ENCODE data around the gene NOS1. TPM values are rescaled to one million over a fixed set of nuclear protein-coding genes. Genes with fewer than 3 reads are reported as not detected.
"Not testable (repeated sequence)": the region's sequence is repeated elsewhere in the genome, so short reads cannot be mapped to it uniquely, and the experiment has no call there.

Gene NOS1
- total RNA-seq, 2 donors from 2014 or later, result 0.07 TPM; not detected in 1

DNA sequence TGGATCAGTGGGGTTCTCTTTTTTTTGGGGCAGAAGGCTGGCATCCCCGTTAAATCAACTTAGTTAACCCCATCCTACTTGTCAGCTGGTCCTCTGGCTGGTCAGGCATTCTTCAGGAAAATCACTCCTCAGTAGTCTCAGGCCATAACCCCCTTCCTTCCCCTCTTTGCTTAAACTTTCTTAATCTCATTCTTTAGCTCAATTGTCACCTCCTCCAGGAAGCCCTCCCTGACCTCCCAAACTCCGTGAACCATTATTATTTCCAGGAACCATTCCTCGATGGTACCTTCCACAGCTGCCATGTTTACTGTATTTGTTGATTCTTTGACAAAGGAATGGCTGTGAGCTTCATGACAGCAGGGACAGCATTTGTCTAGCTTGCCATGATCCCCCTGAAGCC is 98.7 kb downstream of the NOS1 start:
- no peak for ATAC-seq
- H3K9me3 Mint-ChIP-seq, result peaks cover 0 to 5% of the 10 kb centered on the region in 2 donors
- no peaks in the 10 kb centered on the region for H3K36me3 Mint-ChIP-seq
- no peak overlapping the region for H3K27ac Mint-ChIP-seq
- no peak for DNase-seq (ENCODE audit: low spot score in 2 of 2)

DNA sequence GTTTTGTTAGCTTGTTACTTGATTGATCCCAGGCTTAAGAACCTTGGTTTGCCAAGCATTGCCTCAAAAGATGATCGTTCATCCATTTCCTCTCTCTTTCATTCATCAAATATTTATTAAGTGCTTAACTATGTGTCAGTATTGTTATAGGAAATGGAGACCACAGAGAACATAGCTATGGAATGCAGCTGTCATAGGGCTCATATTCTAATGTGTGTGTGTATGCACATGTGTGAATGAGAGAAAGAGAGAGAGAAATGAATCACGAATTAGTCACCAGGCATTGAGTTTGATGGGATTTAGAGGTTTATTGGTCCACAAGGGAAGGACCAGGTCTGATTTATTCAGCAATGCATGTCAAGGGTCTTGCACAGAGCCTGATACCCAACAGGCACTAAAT is 100.2 kb downstream of the NOS1 start:
- DNase-seq (ENCODE audit: low spot score in 2 of 2), result no peak
- Mint-ChIP-seq H3K36me3 (no peaks in the 10 kb centered on the region), H3K9me3 (peaks cover 0 to 5% of the 10 kb centered on the region in 2 donors), H3K27ac (no peak overlapping the region)
- peak; percentile 39 to 44 for ATAC-seq

- peaks cover 4 to 6% of the 10 kb centered on the region in 2 donors for H3K9me3 Mint-ChIP-seq
- no peak overlapping the region for H3K27ac Mint-ChIP-seq
- H3K36me3 Mint-ChIP-seq, result peaks cover 5 to 6% of the 10 kb centered on the region in 2 donors
- no peak for ATAC-seq
- no peak for DNase-seq (ENCODE audit: low spot score in 2 of 2)
Observed at GRCh38 chr12:117255386-117255785, 106.0 kb downstream of the NOS1 start.

DNA sequence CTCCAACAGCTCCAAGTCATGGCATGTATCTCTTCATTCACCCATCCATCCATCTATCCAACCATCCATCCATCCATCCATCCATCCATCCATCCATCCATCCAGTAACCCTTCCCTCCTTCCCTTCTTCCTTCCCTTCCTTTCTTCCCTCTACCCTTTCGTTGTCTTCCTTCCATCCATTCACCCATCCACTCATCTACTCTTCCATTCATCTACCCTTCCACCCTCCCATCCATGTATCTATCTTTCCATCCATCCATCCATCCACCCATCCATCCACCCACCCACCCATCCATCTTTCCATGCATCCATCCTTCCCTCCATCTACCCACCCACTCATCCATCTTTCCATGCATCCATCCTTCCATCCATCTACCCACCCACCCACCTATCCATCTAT is 117.9 kb downstream of the NOS1 start:
- no peak for DNase-seq (ENCODE audit: low spot score in 2 of 2)
- no peak for ATAC-seq

DNA sequence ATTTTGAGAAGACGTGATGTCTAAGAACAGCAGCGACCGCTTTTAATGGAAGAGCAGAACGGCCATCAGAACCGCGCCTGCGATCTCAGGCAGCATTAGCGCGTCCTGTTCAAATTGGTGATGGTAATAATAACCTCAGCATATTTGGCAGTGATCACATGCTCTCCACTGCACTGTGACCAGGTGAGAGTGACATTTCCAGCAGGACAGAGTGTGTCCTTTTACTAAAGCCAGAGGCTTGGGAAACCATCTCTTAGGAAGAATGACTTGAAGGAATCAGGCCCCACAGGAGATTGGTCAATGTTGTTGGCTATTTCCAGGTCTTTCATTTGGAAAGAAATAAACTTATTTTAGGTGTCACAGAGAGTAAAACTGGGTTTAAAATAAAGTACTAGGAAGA is 119.7 kb downstream of the NOS1 start:
- Mint-ChIP-seq H3K9me3 (peaks cover 0 to 6% of the 10 kb centered on the region in 2 donors), H3K27ac (no peak overlapping the region), H3K36me3 (no peaks in the 10 kb centered on the region)
- no peak for ATAC-seq
- no peak for DNase-seq (ENCODE audit: low spot score in 2 of 2)

More for the DNA sequence above, 117.9 kb downstream of the NOS1 start:
- H3K27ac Mint-ChIP-seq, result no peak overlapping the region
- no peaks in the 10 kb centered on the region for H3K36me3 Mint-ChIP-seq
- peaks cover 0 to 6% of the 10 kb centered on the region in 2 donors for H3K9me3 Mint-ChIP-seq

DNA sequence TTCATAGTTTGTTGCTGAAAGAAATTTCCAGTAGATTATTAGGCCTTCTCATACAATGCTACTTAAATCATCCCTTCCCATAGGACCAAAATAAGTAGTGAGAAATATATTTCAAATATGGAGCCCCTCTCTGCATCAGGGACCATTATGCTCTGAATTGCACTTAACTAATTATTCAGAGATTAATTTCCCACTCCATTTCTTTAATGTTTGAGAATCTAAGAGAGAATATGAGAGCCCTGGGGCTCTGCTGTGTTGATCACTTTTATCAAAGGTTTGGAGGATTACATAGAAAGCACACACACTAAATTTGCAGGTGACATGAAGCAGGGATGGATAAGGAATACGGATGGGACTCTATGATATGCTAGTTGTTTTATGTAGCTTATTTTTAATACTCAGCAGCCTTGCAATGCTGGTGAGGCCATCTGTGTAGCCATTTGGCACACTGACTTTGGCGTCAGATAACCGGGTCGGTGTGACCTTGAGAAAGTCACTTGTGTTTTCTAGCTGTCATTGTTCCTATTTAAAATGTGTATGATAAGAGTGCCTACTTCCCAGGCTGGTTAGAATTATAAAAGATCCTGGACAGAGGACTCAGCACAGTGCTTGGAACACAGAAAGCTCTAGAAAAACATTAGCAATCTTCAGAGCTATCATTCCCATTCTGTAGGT is 121.2 kb downstream of the NOS1 start:
- no peak for DNase-seq (ENCODE audit: low spot score in 2 of 2)
- no peak overlapping the region for H3K27ac Mint-ChIP-seq
- peaks cover 0 to 6% of the 10 kb centered on the region in 2 donors for H3K9me3 Mint-ChIP-seq
- no peak for ATAC-seq
- H3K36me3 Mint-ChIP-seq, result no peaks in the 10 kb centered on the region

DNA sequence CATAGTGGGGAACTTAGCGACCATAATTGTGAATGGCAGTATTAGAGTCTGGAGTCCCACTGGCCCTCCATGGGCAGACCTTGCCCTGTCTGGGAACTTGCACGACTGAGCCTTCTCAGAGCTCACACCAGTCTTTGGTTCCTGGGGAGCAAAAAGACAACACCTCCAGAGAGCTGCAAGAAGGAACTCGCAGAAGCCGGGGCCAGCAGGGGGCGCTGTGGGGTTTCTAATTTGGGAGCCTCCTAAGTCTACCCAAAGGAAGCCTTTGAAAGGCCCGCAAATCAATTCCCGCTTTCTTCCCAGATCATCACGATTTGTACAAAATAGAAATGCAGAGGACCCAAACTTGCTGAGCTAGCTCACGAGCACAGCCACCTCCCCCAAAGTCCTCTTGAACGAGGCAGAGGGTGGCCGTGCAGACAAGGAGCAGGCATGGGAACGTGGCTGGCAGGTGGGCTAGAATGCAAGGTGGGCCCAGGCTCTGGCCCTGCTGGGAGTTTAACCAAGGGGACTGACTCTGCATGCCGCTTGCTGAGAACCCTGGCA is 124.9 kb downstream of the NOS1 start:
- DNase-seq (ENCODE audit: low spot score in 2 of 2), result peak in 1 of 2 donors; percentile 88
- ATAC-seq, result peak in 1 of 2 donors; percentile 48
- Mint-ChIP-seq H3K36me3 (no peaks in the 10 kb centered on the region), H3K27ac (no peak overlapping the region), H3K9me3 (no peaks in the 10 kb centered on the region)

DNA sequence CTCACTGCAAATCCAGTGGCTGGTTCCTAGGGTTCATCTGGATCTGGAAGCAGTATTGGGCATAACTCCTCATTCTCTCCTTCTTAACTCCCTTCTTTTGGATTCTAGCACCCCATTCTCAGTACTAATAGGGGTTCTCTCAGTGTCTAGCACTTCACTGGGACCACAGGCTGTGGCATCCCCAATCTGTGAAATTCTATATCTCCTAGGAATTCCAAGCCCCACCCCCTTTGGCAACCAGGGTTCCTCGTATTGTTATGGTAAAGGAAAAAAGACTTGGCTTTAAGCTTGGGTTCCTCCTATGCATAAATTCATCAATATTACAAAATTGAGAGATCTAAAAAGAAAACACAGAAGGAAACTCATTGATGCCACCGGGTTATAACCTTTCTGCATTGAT is 126.2 kb downstream of the NOS1 start:
- ATAC-seq, result no peak
- H3K27ac Mint-ChIP-seq, result no peak overlapping the region
- H3K36me3 Mint-ChIP-seq, result no peaks in the 10 kb centered on the region
- H3K9me3 Mint-ChIP-seq, result no peaks in the 10 kb centered on the region
- DNase-seq (ENCODE audit: low spot score in 2 of 2), result no peak

DNA sequence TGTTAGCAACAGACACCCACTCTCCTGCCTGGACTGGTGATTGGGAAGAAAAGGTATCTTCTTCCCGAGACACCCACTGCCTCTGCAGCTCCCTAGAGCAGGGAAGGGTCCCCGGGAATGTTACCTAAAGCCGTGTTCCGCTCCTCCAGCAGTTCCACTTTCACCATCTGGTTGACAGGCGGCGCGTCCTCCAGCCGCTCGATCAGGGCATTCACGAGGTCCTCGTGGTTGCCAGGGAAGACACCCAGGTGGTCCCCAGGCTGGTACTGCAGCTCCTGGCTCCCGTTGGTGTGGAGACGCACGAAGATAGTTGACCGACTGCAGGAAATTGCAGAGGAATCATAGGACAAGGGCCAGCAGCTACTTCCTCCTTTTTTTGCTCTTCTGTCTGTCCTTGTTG is 127.0 kb downstream of the NOS1 start:
- ATAC-seq, result no peak
- H3K36me3 Mint-ChIP-seq, result no peaks in the 10 kb centered on the region

DNA sequence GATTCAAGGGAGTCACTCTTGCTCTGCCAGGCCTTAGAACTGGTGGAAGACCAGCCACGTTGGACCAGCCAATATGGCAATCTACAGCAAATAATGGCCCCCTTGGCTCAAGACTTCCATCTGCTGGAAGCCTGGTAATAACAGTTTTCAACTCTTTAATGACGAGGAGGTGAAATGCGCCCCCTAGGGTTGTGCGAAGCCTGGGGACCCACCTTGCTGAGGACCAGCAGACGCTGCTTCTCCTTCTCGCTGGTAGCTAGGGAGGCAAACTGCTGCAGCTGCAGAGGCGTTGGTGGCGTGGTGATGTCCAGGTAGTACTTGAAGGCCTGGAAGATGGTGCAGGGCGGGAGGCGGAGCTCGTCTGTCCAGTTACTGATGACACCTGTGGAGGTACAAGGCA is 129.7 kb downstream of the NOS1 start:
- DNase-seq (ENCODE audit: low spot score in 2 of 2), result no peak
- no peaks in the 10 kb centered on the region for H3K36me3 Mint-ChIP-seq

More for the DNA sequence above, 127.0 kb downstream of the NOS1 start:
- no peaks in the 10 kb centered on the region for H3K9me3 Mint-ChIP-seq
- no peak for DNase-seq (ENCODE audit: low spot score in 2 of 2)
- no peak overlapping the region for H3K27ac Mint-ChIP-seq

GRCh38 chr12:117228239-117228638 is 133.2 kb downstream of the NOS1 start:
- DNase-seq (ENCODE audit: low spot score in 2 of 2) (no peak), ATAC-seq (no peak)
- Mint-ChIP-seq H3K27ac (no peak overlapping the region), H3K9me3 (no peaks in the 10 kb centered on the region), H3K36me3 (no peaks in the 10 kb centered on the region)

More for the DNA sequence above, 129.7 kb downstream of the NOS1 start:
- ATAC-seq, result no peak
- Mint-ChIP-seq H3K27ac (no peak overlapping the region), H3K9me3 (no peaks in the 10 kb centered on the region)

DNA sequence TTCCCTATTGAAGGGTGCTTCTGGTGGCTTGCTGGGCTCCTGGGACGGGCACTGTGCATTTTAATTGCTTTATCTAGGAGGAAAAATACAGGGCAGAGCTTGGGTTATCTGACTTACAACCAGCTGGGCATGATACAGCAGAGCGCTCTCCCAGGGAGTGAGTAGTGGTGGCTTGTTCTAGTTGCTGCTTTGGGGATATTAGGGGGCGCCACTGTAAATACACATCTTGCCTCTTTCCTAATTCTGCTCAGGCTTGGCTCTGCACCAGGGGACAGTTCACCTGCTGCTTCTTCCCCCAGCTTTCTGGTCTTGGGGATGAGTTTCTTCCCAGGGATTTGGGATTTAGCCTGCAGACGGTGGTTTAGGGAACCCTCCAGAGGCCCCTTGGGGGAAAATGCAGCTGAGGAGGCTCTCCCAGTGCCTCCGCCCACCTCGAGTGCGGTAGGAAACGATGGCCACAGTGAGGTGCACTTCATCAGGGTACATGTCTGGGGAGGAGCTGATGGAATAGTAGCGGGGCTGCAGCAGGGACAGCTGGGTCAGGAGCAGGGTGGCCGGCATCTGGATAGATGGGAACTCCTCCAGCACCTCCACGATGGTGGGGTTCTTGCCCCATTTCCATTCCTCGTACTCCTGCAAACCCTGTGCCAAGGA is 134.3 kb downstream of the NOS1 start:
- H3K9me3 Mint-ChIP-seq, result no peaks in the 10 kb centered on the region
- ATAC-seq, result no peak
- DNase-seq (ENCODE audit: low spot score in 2 of 2), result no peak
- H3K36me3 Mint-ChIP-seq, result no peaks in the 10 kb centered on the region
- H3K27ac Mint-ChIP-seq, result no peak overlapping the region

GRCh38 chr12:117226505-117226904 is 134.9 kb downstream of the NOS1 start:
- Mint-ChIP-seq H3K9me3 (no peaks in the 10 kb centered on the region), H3K27ac (no peak overlapping the region), H3K36me3 (no peaks in the 10 kb centered on the region)
- ATAC-seq, result no peak
- no peak for DNase-seq (ENCODE audit: low spot score in 2 of 2)

DNA sequence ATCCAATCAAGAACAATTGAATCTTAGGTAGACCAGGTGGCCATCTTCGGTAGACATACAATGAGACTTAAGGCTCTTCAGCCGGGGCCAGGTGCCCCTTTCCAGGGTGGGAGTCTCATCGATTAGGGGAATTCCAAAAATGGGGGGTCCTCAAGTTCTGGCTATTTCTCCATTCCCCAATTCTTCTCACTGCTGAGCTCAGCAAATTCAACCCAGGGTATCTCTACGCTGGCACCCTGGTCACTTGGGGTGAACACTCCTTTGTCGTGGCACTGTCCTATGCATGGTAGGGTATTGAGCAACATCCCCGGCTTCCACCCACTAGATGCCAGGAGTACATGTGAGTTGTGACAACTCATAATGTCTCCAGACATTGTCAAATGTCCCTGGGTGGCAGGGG is 136.2 kb downstream of the NOS1 start:
- Mint-ChIP-seq H3K27ac (no peak overlapping the region), H3K9me3 (no peaks in the 10 kb centered on the region), H3K36me3 (no peaks in the 10 kb centered on the region)
- DNase-seq (ENCODE audit: low spot score in 2 of 2) (no peak), ATAC-seq (no peak)

DNA sequence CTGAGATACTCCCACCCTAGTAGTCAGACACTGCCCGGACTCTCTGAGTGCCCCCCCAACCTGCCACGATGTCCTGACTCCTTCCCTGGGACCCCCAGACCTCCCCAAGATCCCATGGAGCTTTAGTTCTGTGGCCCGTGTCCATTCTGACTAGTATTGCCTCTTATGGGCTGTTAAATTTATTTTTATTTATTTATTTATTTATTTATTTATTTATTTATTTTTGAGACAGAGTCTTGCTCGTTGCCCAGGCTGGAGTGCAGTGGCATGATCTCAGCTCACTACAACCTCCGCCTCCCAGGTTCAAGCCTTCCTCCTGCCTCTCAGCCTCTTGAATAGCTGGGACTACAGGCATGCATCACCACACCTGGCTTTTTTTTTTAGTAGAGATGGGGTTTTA is 140.5 kb downstream of the NOS1 start:
- H3K9me3 Mint-ChIP-seq, H3K36me3 Mint-ChIP-seq, ATAC-seq: not testable (repeated sequence)

GRCh38 chr12:117218149-117218548 is 143.3 kb downstream of the NOS1 start:
- no peaks in the 10 kb centered on the region for H3K36me3 Mint-ChIP-seq
- H3K9me3 Mint-ChIP-seq, result no peaks in the 10 kb centered on the region
- DNase-seq (ENCODE audit: low spot score in 2 of 2) (no peak), ATAC-seq (no peak)
- H3K27ac Mint-ChIP-seq, result no peak overlapping the region

More for the DNA sequence above, 140.5 kb downstream of the NOS1 start:
- not testable (repeated sequence) for DNase-seq (ENCODE audit: low spot score in 2 of 2); H3K27ac Mint-ChIP-seq

DNA sequence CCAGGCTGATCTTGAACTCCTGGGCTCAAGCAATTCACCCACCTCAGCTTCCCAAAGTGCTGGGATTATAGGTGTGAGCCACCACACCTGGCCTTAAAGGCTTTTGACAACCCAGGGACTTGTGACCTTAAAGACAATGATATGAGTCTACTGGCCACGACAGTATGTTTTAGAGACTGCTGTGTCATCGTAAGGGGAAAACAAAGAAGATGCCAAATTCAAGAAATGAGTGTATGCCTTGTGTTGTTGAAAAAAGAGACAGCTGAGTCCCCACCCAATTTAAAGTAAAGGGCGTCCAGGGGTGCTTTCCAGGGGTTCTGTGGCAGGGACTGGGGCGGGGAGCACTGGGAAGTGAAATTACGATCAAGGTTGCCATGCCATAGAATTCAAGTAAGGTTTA is 144.7 kb downstream of the NOS1 start:
- Mint-ChIP-seq H3K9me3 (no peaks in the 10 kb centered on the region), H3K27ac (peak overlapping the region in 1 of 2 donors; percentile 44), H3K36me3 (no peaks in the 10 kb centered on the region)
- DNase-seq (ENCODE audit: low spot score in 2 of 2), result no peak
- ATAC-seq, result no peak

GRCh38 chr12:117214797-117215196 is 146.6 kb downstream of the NOS1 start:
- H3K9me3 Mint-ChIP-seq, result no peaks in the 10 kb centered on the region
- ATAC-seq (no peak), DNase-seq (ENCODE audit: low spot score in 2 of 2) (no peak)
- H3K36me3 Mint-ChIP-seq, result no peaks in the 10 kb centered on the region
- no peak overlapping the region for H3K27ac Mint-ChIP-seq
